Lung (tissue), 12 donors: ENCODE results near the gene HPCAL4. TPM values are rescaled to one million over a fixed set of nuclear protein-coding genes. Genes with fewer than 3 reads are reported as not detected.

ENCODE experiments used
- ATAC-seq: fragments of 200-7000 bp; cut with Tn5 transposase; one replicate; pipeline ENCODE4 v1.9.1; 2020; ENCODE audit warnings: moderate number of reproducible peaks; ENCODE audit not compliant: insufficient read depth, low FRiP score
- DNase-seq, 3 donors: peaks; one replicate each; pipeline ENCODE4 v3.0.0-alpha.2; 2013 to 2017
- H3K27ac ChIP-seq, 2 donors: one replicate each; pipeline ENCODE4 v1.5.1; 2013; ENCODE audit warnings: mild to moderate bottlenecking in 2 of 2, moderate library complexity in 2 of 2, control low read depth in 1 of 2, inconsistent platforms in 1 of 2, low read depth in 1 of 2, low read length in 1 of 2
- H3K27me3 ChIP-seq, 3 donors: one replicate each; pipeline ENCODE4 v1.5.1; 2013; ENCODE audit warnings: low read length in 2 of 3; ENCODE audit not compliant: control insufficient read depth in 3 of 3, insufficient read depth in 3 of 3
- H3K36me3 ChIP-seq, 4 donors: one replicate each; pipeline ENCODE4 v1.5.1; 2013; ENCODE audit warnings: low read length in 4 of 4, mild to moderate bottlenecking in 1 of 4, moderate library complexity in 1 of 4; ENCODE audit not compliant: control insufficient read depth in 4 of 4, insufficient read depth in 4 of 4
- H3K4me1 ChIP-seq, 5 donors: one replicate each; pipeline ENCODE4 v1.5.1; 2013; ENCODE audit warnings: low read length in 5 of 5, mild to moderate bottlenecking in 2 of 5, moderate library complexity in 1 of 5; ENCODE audit not compliant: control insufficient read depth in 5 of 5, insufficient read depth in 5 of 5
- H3K4me3 ChIP-seq: one replicate; pipeline ENCODE4 v1.5.1; 2013; ENCODE audit warnings: mild to moderate bottlenecking, control low read depth, moderate library complexity
- H3K9ac ChIP-seq, 2 donors: one replicate each; pipeline ENCODE4 v1.5.1; 2013; ENCODE audit warnings: low read length in 2 of 2, control low read depth in 1 of 2; ENCODE audit not compliant: insufficient read depth in 1 of 2
- H3K9me3 ChIP-seq, 4 donors: one replicate each; pipeline ENCODE4 v1.5.1; 2013; ENCODE audit warnings: low read length in 3 of 4, mild to moderate bottlenecking in 1 of 4, moderate library complexity in 1 of 4; ENCODE audit not compliant: control insufficient read depth in 4 of 4, insufficient read depth in 3 of 4
- WGBS, 2 donors: extraction: QIAGEN DNeasy Blood & Tissue Kit; methylation state at CpG; one replicate each; pipeline ENCODE4 v1.1.7; 2013; 5-methylcytosine and 5-hydroxymethylcytosine counted together
- polyA plus RNA-seq, 2 donors: library from polyadenylated mRNA; stranded (reverse); fragments of 200-250 nt; gene quantifications; one replicate each; pipeline ENCODE4 v1.2.1, GENCODE V29; 2013
- total RNA-seq, 2 donors: library from RNA; depleted of rRNA in 1 of 2; stranded (reverse); fragments of >200 nt in 1 of 2; gene quantifications; one replicate each; pipeline ENCODE4 v1.2.1, GENCODE V29; 2014 to 2021
- TF ChIP-seq, protein P1 (sequence below): IDR thresholded peaks from 2 replicates; pipeline ENCODE4 v1.5.1; 2012; ENCODE audit warnings: mild to moderate bottlenecking; ENCODE audit errors: control extremely low read depth, extremely low read depth
- donor health status: control.
- donor health status: control.
- donor health status: Bipolar disorder and iron deficiency.
- donor health status: healthy.
- donor health status: DM: yes; HTN: yes; CAD: no.

Gene HPCAL4
- total and polyA plus RNA-seq, 4 donors, result 0.08 to 0.43 (median 0.17) TPM

DNA sequence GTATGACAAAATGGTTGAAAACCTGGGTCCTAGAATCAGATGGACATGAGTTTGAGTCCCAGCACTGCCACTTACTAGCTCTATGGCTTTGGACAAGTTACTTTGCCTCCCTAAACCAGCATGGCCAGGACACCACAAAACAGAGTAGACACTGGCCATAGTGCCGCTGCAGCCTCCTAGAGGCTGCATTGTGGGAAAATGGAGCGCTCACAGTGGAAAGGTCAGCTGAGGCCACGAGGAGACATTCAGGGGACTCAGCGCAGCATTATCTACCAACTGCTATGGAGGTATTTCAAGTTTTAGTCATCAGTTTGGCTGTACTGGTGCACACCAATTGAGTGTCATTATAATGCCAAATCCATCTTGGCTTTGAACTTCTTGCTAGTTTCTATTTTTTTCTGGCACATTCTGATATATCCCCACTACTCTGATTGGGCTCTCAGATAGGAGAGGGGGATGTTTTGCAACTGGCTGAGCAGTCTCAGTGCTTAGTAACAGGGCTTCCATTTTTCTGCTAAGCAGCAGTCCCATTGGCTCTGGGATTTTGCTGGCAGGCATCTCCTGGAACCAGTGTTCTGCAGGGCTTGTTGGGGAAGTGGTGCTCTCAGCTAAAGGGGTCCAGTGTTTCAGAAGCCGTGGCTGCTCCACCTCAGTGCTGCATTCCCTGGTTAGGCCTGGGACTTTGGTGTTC lies 35.5 kb downstream of the HPCAL4 start:
- no peak for DNase-seq
- TF ChIP-seq, protein P1, sequence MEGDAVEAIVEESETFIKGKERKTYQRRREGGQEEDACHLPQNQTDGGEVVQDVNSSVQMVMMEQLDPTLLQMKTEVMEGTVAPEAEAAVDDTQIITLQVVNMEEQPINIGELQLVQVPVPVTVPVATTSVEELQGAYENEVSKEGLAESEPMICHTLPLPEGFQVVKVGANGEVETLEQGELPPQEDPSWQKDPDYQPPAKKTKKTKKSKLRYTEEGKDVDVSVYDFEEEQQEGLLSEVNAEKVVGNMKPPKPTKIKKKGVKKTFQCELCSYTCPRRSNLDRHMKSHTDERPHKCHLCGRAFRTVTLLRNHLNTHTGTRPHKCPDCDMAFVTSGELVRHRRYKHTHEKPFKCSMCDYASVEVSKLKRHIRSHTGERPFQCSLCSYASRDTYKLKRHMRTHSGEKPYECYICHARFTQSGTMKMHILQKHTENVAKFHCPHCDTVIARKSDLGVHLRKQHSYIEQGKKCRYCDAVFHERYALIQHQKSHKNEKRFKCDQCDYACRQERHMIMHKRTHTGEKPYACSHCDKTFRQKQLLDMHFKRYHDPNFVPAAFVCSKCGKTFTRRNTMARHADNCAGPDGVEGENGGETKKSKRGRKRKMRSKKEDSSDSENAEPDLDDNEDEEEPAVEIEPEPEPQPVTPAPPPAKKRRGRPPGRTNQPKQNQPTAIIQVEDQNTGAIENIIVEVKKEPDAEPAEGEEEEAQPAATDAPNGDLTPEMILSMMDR, result no peak
- WGBS, 2 donors, result 82 to 91% methylated on average over 5 of the region's 5 CpGs
- Histone ChIP-seq H3K9ac (no peak overlapping the region), H3K4me1 (peaks cover 0 to 3% (median 2%) of the 10 kb centered on the region in 5 donors), H3K27ac (no peak overlapping the region), H3K27me3 (no peaks in the 10 kb centered on the region), H3K36me3 (no peaks in the 10 kb centered on the region), H3K9me3 (no peaks in the 10 kb centered on the region), H3K4me3 (no peak overlapping the region)
- ATAC-seq, result no peak

DNA sequence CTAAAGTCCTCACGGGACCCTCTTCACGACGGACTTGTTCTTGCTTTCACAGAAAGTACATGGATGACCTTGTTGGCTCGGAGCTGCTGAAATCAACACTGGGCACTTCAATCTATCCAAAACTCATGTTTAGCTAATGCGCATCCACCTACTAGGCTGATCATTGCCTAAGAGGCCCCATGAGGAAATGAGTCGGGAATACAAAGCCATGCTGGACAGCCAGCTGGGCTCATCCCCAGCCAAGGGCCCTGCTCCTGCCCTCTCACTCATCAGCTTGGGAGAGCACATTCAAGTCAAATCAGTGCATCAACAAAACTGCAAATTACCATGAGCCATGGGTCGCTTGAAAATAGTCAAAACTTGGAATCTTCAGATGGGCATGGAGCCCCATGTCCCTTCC lies 36.9 kb downstream of the HPCAL4 start:
- ATAC-seq, result no peak
- TF ChIP-seq, protein P1, result no peak
- no peak overlapping the region for H3K9ac ChIP-seq

DNA sequence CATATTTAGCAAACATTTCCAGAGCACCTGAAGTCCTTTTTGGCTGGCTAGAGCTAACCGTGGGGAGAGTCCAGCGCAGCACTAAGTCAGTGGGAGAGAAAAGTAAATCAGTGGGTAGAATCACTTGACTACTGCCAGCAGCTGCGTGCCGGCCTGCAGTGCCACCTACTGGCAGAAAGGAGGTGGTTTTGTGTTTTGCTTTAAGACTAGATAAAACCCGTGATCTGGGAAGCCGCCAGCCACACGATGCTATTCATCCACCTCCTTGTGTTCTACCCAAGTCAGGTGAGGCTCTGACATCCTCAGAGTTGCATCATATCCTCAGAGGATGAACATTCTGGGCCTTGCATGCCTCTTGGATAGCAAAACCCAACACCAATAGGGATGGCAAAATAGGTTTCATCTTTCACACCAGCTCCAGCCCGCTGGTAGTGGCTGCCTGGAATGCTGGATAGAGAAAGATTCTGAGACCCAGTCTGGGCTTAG lies 37.6 kb downstream of the HPCAL4 start:
- Histone ChIP-seq H3K4me3 (no peak overlapping the region), H3K9ac (no peak overlapping the region)
- 5 to 6% methylated on average over 8 of the region's 8 CpGs for WGBS, 2 donors

More for the DNA sequence above, 36.9 kb downstream of the HPCAL4 start:
- no peak for DNase-seq
- WGBS, 2 donors, result 80% methylated on average over 7 of the region's 7 CpGs
- Histone ChIP-seq H3K9me3 (no peaks in the 10 kb centered on the region), H3K4me1 (peaks cover 0 to 3% (median 2%) of the 10 kb centered on the region in 5 donors), H3K36me3 (no peaks in the 10 kb centered on the region), H3K27ac (no peak overlapping the region), H3K27me3 (no peaks in the 10 kb centered on the region), H3K4me3 (no peak overlapping the region)

More for the DNA sequence above, 37.6 kb downstream of the HPCAL4 start:
- Histone ChIP-seq H3K4me1 (peaks cover 0 to 3% (median 2%) of the 10 kb centered on the region in 5 donors), H3K9me3 (no peaks in the 10 kb centered on the region), H3K27me3 (no peaks in the 10 kb centered on the region), H3K36me3 (no peaks in the 10 kb centered on the region), H3K27ac (no peak overlapping the region)
- ATAC-seq, result peak; percentile 71
- TF ChIP-seq, protein P1, result peak; percentile 88
- DNase-seq, result peak; percentile 79 to 85 (median 80)
